Measurements from ENCODE around the gene TAAR9. TPM values are rescaled to one million over a fixed set of nuclear protein-coding genes. Genes with fewer than 3 reads are reported as not detected.

TAAR9 gene
- total RNA-seq, 6 experiments from 2014 or later, result not detected

DNA sequence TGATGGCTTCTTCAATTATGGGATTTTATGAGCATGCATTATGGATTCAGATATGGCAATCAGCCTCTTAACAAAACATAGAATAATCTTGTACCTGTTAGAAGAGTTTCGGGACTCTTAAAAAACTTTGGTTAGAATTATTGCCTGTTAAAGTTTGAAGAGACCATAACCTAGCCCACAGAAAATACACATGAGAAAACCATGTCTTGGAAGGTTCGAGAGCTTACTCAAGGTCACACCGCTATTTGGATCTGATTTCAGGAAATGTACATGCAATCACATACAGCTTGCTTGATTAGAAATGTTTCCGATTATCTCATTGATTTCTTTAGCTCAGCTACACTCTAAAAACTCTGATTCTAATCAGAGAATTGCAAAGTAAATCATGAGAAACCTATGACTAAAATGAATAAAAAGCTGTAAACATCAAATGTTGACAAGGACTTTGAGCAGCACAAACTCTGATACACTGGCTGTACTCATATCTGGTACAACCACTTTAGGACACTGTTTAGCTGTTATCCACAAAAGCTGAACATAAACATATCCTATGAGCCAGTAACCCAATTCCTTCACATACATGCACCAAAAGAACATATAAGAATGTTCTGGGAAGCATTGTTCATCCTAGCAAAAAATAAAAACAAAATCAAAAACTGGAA is 41.4 kb upstream of the TAAR9 start:
- no peak overlapping the region for H3K27ac ChIP-seq
- intact Hi-C loops (cut with DNase I), result no loop called here
- peaks cover 0 to 9% (median 0%) of the 10 kb centered on the region in 4 donors for H3K4me1 ChIP-seq
- H3K27me3 ChIP-seq, result no peaks in the 10 kb centered on the region
- ATAC-seq (peak in 2 of 4 donors; percentile 51 to 72), DNase-seq (no peak)
- no peaks in the 10 kb centered on the region for H3K9me3 ChIP-seq
- 33% methylated on average over 4 of the region's 4 CpGs for WGBS (ENCODE audit: insufficient coverage, low coverage, low lambda C conversion rate, missing lambda C conversion rate)
- peaks cover 0 to 4% (median 2%) of the 10 kb centered on the region in 4 donors for H3K36me3 ChIP-seq
- H3K4me3 ChIP-seq, result no peak overlapping the region
- no peak for TF ChIP-seq POLR2A (IDR thresholded peaks at IDR 0.05)
- TF ChIP-seq, protein P1, sequence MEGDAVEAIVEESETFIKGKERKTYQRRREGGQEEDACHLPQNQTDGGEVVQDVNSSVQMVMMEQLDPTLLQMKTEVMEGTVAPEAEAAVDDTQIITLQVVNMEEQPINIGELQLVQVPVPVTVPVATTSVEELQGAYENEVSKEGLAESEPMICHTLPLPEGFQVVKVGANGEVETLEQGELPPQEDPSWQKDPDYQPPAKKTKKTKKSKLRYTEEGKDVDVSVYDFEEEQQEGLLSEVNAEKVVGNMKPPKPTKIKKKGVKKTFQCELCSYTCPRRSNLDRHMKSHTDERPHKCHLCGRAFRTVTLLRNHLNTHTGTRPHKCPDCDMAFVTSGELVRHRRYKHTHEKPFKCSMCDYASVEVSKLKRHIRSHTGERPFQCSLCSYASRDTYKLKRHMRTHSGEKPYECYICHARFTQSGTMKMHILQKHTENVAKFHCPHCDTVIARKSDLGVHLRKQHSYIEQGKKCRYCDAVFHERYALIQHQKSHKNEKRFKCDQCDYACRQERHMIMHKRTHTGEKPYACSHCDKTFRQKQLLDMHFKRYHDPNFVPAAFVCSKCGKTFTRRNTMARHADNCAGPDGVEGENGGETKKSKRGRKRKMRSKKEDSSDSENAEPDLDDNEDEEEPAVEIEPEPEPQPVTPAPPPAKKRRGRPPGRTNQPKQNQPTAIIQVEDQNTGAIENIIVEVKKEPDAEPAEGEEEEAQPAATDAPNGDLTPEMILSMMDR (IDR thresholded peaks at IDR 0.05), result no peak

DNA sequence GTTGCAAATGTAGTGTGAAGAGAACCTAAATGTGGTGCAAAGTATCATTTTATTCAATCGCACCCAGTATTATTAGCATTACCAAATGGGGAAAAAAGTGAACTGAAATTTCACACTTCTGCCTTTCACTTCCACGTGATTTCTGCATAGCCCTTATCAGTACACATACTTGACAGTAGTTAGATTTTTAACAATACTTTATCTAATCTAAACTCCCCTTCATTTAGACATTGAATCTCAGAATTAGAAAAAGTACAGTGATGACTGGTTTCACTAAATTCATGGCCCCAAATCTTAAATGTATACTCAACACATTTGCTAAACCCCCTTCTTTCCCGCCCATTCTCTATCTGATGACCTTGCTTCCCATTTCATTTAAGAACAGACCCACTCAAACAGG is 39.4 kb upstream of the TAAR9 start:
- Histone ChIP-seq H3K4me3 (no peak overlapping the region), H3K27me3 (no peaks in the 10 kb centered on the region), H3K4me1 (peaks cover 0 to 9% (median 0%) of the 10 kb centered on the region in 4 donors), H3K36me3 (peaks cover 0 to 14% (median 5%) of the 10 kb centered on the region in 4 donors), H3K27ac (no peak overlapping the region), H3K9me3 (no peaks in the 10 kb centered on the region)
- no peak for TF ChIP-seq POLR2A (IDR thresholded peaks at IDR 0.05)
- TF ChIP-seq, protein P1 (IDR thresholded peaks at IDR 0.05), result no peak
- intact Hi-C loops (cut with DNase I), result no loop called here
- DNase-seq (no peak), ATAC-seq (peak in 1 of 4 donors; percentile 46)
- WGBS (ENCODE audit: insufficient coverage, low coverage, low lambda C conversion rate, missing lambda C conversion rate), result 66% methylated on average over 3 of the region's 3 CpGs

DNA sequence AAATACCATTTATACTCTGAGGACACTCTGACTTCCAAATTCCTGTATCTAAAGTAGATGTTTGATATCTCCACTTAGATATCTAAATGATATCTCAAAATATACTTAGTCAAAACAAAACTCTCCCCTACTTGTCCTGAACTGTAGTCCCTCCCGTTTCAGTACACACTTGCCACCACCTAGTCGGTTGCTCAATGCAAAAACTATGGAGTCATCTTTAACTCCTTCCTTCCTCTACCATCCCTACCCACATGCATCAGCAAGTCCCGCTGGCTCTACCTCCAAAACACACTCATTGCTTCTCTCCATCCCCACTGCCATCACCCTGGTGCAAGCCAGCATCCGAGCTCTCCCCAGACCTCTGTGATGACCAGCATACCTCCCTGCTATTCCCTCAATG is 38.3 kb upstream of the TAAR9 start:
- ATAC-seq (peak; percentile 48 to 82 (median 67)), DNase-seq (no peak)
- Histone ChIP-seq H3K36me3 (peaks cover 0 to 14% (median 5%) of the 10 kb centered on the region in 4 donors), H3K4me3 (no peak overlapping the region), H3K27me3 (no peaks in the 10 kb centered on the region), H3K9me3 (no peaks in the 10 kb centered on the region), H3K27ac (no peak overlapping the region), H3K4me1 (peaks cover 0 to 9% (median 0%) of the 10 kb centered on the region in 4 donors)
- TF ChIP-seq, protein P1 (IDR thresholded peaks at IDR 0.05), result no peak
- no peak for TF ChIP-seq POLR2A (IDR thresholded peaks at IDR 0.05)
- 46% methylated on average over 4 of the region's 4 CpGs for WGBS (ENCODE audit: insufficient coverage, low coverage, low lambda C conversion rate, missing lambda C conversion rate)
- intact Hi-C loops (cut with DNase I), result no loop called here

DNA sequence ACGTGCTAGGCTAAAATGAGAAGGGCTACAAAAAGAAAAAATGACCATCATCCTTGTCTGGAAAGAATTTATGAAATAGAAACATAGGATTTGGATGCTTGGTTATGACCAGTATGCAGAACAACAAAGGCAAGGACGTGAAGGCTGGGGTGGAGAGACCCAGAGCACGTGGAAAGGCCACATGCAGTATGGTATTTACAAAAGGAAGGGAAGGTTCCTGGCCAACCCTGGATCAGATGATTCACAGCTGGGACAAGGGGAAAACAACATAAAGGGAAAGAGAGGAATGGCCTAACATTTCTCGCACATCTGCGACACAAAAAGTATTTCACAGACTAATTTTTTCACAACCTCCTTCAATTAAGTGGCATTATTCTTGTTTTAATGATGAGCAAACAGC is 33.3 kb upstream of the TAAR9 start:
- Histone ChIP-seq H3K4me3 (no peak overlapping the region), H3K9me3 (no peaks in the 10 kb centered on the region), H3K36me3 (peaks cover 0 to 14% (median 5%) of the 10 kb centered on the region in 4 donors), H3K4me1 (no peaks in the 10 kb centered on the region), H3K27ac (no peak overlapping the region), H3K27me3 (no peaks in the 10 kb centered on the region)
- TF ChIP-seq, protein P1 (IDR thresholded peaks at IDR 0.05), result no peak
- no peak for TF ChIP-seq POLR2A (IDR thresholded peaks at IDR 0.05)
- no peak for ATAC-seq
- no peak for DNase-seq
- intact Hi-C loops (cut with DNase I), result no loop called here
- WGBS (ENCODE audit: insufficient coverage, low coverage, low lambda C conversion rate, missing lambda C conversion rate), result 83% methylated on average over 5 of the region's 5 CpGs
